ENCODE measurements around the gene SMIM24.
"Not testable (repeated sequence)": the region's sequence is repeated elsewhere in the genome, so short reads cannot be mapped to it uniquely, and the experiment has no call there.

- TF ChIP-seq ESRRA (IDR thresholded peaks at IDR 0.05; ENCODE audit: low read length); NR2C2 (IDR thresholded peaks at IDR 0.05; ENCODE audit: borderline replicate concordance, control insufficient read depth, insufficient read length, low read depth); CTCF (IDR thresholded peaks at IDR 0.05 in 2 of 3, conservative IDR thresholded peaks at IDR 0.05 in 1 of 3; ENCODE audit: control insufficient read depth in 2 of 3, extremely low read depth in 1 of 3, insufficient read depth in 1 of 3, low read depth in 3 of 3, low read length in 3 of 3); SMC3 (IDR thresholded peaks at IDR 0.05; ENCODE audit: borderline replicate concordance, low read length); CEBPB (IDR thresholded peaks at IDR 0.05; ENCODE audit: borderline replicate concordance in 1 of 2, low read depth in 2 of 2, low read length in 2 of 2); MXI1 (IDR thresholded peaks at IDR 0.05; ENCODE audit: low read depth, low read length); MYC (IDR thresholded peaks at IDR 0.05; ENCODE audit: insufficient read depth, insufficient read length, insufficient replicate concordance, low read length, severe bottlenecking); FOXK2 (IDR thresholded peaks at IDR 0.05); ZNF24 (IDR thresholded peaks at IDR 0.05); EP300 (IDR thresholded peaks at IDR 0.05; ENCODE audit: borderline replicate concordance in 1 of 2, control insufficient read depth in 1 of 2, low read depth in 2 of 2, low read length in 2 of 2); BACH1 (IDR thresholded peaks at IDR 0.05; ENCODE audit: borderline replicate concordance): not testable (repeated sequence)
Measured at GRCh38 chr19:3529299-3529698, 49.0 kb upstream of the SMIM24 start.
